ENCODE measurements around the gene RALGPS2.
"Not testable (repeated sequence)": the region's sequence is repeated elsewhere in the genome, so short reads cannot be mapped to it uniquely, and the experiment has no call there.

The RALGPS2 gene

DNA sequence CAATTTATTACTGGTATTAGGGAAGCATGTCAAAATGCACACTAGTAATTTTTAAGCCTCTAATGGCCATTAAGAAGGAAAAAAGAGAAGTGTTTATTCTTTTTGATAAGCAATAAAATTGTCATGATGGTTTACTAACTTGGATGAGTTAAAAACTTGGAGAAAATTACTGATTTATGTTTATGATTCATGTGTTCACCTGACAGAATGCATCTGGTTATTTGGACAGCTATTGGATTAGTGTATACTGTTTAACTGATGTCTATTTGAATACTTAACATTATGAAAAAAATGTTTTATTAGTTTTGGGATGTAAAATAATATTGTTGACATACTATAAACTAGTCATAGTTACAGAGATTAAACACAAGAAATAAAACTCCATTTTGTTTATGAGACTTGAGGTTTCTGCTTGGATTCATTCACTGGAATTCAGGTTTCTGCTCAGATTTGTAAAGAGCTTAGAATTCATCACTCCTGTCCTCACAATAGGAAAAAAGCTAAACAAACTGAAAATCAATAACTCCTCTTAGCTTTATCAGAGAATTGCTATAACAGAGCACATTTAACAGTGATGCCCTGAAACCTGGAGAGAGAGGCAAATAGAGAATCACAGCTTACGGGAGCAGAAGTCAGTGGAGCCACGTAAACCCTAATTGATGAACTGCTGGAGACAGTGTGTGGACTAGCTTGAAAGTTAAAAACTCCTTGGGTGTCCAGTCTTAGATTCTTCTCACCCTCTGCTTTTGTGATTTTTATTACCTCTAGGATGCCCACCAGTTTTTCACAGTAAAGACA is 56.7 kb downstream of the RALGPS2 start:
- DNase-seq (ENCODE audit: low spot score) = no peak

DNA sequence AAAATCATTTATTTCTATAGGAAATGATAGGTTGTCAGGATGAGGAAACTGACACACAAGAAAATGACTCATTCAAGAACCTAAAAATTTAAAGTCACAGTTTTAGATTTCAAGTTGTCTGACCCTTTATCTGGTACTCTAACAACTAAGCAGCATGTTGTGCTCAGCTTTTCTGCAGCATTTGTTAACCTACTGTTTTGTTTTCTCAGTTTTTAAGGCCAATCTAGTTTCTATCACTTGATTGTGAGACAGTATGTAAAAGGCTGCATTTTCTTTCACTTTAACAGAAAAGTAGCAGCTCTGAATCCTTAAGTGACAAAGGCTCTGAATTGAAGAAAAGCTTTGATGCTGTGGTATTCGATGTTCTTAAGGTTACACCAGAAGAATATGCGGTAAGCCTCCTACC is 59.1 kb downstream of the RALGPS2 start:
- peak; percentile 8 for DNase-seq (ENCODE audit: low spot score)

DNA sequence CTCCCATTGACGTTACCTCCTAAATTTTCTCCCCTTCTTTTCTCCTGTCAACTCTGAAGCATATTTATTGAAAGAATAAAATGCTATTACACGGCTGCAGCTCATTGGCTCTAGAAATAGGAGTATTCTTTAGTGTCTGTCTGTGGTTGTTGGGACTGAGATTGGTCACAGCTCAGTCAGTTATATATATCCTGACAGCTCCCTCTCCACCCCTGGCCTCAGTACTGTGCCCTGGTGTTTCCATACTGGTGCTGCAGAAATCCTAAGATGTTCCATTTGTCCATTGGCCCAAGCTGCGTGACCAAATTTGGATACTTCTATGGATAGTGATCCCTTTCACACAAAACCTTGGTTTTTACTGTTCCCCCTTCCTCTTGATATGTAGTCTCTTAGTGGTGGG is 67.3 kb downstream of the RALGPS2 start:
- no peak for DNase-seq (ENCODE audit: low spot score)

GRCh38 chr1:178796013-178796412 is 71.0 kb downstream of the RALGPS2 start:
- DNase-seq (ENCODE audit: low spot score) = no peak

- no peak for DNase-seq (ENCODE audit: low spot score)
Observed at GRCh38 chr1:178797590-178797989, 72.5 kb downstream of the RALGPS2 start.

- DNase-seq (ENCODE audit: low spot score) = no peak
Observed at GRCh38 chr1:178798232-178798861, 73.3 kb downstream of the RALGPS2 start.

- no peak for DNase-seq (ENCODE audit: low spot score)
Observed at GRCh38 chr1:178802873-178803272, 77.8 kb downstream of the RALGPS2 start.

DNA sequence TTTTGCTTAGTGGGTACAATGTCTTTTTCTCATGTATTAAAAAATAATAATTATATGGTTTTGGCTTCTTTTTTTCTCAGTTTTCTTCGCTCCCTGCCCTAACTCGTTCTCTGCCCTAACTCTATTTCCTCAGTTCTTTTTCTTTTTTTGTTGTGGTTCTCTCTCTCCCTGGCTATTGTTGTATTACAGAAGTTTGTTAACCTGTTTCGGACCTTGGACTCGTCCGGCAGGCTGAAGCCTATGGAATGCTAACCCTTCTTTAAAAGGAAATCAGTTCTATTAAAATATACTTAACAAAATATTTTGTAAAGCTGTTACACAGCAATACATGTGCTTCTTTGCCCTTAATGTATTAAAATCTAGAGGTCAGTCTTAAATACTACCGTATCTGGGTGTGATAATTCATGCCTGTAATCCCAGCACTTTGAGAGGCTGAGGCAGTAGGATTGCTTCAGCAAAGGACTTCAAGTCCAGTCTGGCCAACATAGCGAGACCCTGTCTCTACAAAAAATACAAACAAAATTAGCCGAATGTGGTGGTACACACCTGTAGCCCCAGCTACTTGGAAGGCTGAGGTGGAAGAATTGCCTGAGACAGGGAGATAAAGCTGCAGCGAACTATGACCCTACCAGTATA is 81.7 kb downstream of the RALGPS2 start:
- DNase-seq (ENCODE audit: low spot score) = no peak

GRCh38 chr1:178808529-178808928 is 83.5 kb downstream of the RALGPS2 start:
- no peak for DNase-seq (ENCODE audit: low spot score)

GRCh38 chr1:178810585-178810984 is 85.5 kb downstream of the RALGPS2 start:
- no peak for DNase-seq (ENCODE audit: low spot score)

- no peak for DNase-seq (ENCODE audit: low spot score)
Observed at GRCh38 chr1:178818416-178818815, 93.4 kb downstream of the RALGPS2 start.

GRCh38 chr1:178819123-178819522 is 94.1 kb downstream of the RALGPS2 start:
- no peak for DNase-seq (ENCODE audit: low spot score)

GRCh38 chr1:178821134-178821866 is 96.3 kb downstream of the RALGPS2 start:
- DNase-seq (ENCODE audit: low spot score) = peak; percentile 31

DNA sequence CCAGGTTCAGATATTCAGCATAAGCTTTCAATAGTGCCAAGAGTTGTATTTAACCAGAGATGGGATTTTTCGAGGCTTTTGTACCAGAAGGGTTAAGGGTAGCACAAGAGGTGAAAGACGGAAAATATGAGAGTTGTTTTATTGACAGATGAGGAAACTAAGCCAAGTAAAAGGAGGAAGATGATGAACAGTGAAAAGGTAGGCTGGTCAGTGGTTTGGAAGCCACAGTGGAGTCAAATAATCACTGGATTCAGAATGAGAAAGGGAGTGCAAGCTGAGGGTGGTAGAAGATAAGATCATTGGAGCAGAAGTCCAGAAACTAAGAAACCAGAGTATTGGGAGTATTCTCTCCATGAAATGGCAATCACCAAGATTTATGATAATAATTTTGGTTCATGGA is 100.1 kb downstream of the RALGPS2 start:
- DNase-seq (ENCODE audit: low spot score) = no peak

GRCh38 chr1:178844436-178844835 is 119.4 kb downstream of the RALGPS2 start:
- no peak for DNase-seq (ENCODE audit: low spot score)

GRCh38 chr1:178846306-178846705 is 121.3 kb downstream of the RALGPS2 start:
- DNase-seq (ENCODE audit: low spot score) = no peak

GRCh38 chr1:178847396-178847849 is 122.4 kb downstream of the RALGPS2 start:
- no peak for DNase-seq (ENCODE audit: low spot score)

- not testable (repeated sequence) for DNase-seq (ENCODE audit: low spot score)
Observed at GRCh38 chr1:178847919-178848318, 122.9 kb downstream of the RALGPS2 start.

GRCh38 chr1:178849918-178850317 is 124.9 kb downstream of the RALGPS2 start:
- no peak for DNase-seq (ENCODE audit: low spot score)

GRCh38 chr1:178857126-178857525 is 132.1 kb downstream of the RALGPS2 start:
- no peak for DNase-seq (ENCODE audit: low spot score)

DNA sequence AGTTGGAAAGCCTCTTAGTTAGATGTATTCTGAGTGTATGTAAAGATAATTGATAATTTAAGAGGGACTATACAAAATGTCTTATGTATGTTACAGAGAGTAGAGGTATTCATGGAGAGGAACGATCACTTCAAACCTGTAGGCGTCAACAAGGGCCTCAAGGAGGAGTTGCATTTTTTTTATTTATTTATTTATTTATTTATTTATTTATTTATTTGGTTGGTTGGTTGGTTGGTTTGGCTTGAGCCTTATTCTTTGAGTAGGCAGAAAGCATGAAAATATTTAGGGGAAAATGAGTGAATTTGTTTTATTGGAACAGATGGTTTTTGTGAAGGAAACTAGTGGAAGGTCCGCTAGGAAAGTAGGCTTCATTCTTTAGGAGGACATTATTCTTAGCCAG is 137.4 kb downstream of the RALGPS2 start:
- no peak for DNase-seq (ENCODE audit: low spot score)

DNA sequence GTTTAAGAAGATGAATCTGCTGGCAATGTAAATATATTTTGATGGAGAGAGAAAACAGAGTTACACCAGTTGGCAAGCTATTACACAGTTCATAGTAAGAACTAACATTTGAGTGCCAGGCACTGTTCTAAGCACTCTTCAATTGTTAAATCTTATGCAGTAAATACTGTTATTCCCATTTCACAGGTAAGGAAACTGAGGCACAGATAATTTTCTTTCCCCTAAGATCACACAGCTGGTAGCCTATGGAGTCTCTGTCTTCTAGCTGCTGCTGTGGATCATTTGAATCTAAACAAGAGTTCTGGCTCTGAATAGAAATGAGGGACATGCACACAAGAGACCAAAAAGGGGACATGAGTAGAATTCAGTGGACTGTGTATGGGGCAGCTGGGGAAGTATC is 137.8 kb downstream of the RALGPS2 start:
- DNase-seq (ENCODE audit: low spot score) = no peak
